22Rv1 (cell line): ENCODE data around the gene EHBP1.

Experiments used
- H3K27ac ChIP-seq: fragments of 450-650 bp; 2 replicates; pipeline ENCODE4 v1.5.1; 2017
- CTCF ChIP-seq: fragments of 450-650 bp; IDR thresholded peaks from 2 replicates; pipeline ENCODE4 v1.5.1; 2017; ENCODE audit warnings: mild to moderate bottlenecking
- ZFX ChIP-seq: fragments of 450-650 bp; IDR thresholded peaks from 2 replicates; pipeline ENCODE4 v1.6.1; 2017; ENCODE audit warnings: antibody characterized with exemption, borderline replicate concordance

The EHBP1 gene

GRCh38 chr2:62704654-62705006 is 883 bp upstream of the EHBP1 start:
- H3K27ac ChIP-seq: peak overlapping the region; percentile 80
- TF ChIP-seq CTCF (no peak), ZFX (no peak)

GRCh38 chr2:62705859-62706720 is 577 bp downstream of the EHBP1 start:
- peak overlapping the region; percentile 69 for H3K27ac ChIP-seq
- TF ChIP-seq CTCF (peak; percentile 55), ZFX (no peak)

- no peak for TF ChIP-seq CTCF
- no peak for TF ChIP-seq ZFX
- peak overlapping the region; percentile 69 for H3K27ac ChIP-seq
Observed at GRCh38 chr2:62706721-62707521, 1.4 kb downstream of the EHBP1 start.

GRCh38 chr2:62708751-62709150 is 3.2 kb downstream of the EHBP1 start:
- no peak overlapping the region for H3K27ac ChIP-seq
- TF ChIP-seq CTCF (no peak), ZFX (no peak)

GRCh38 chr2:62711832-62712494 is 6.5 kb downstream of the EHBP1 start:
- no peak overlapping the region for H3K27ac ChIP-seq
- TF ChIP-seq CTCF (no peak), ZFX (no peak)

GRCh38 chr2:62713196-62713595 is 7.7 kb downstream of the EHBP1 start:
- peak overlapping the region; percentile 19; the same call in 1 of the 2 replicates for H3K27ac ChIP-seq

- TF ChIP-seq CTCF (no peak), ZFX (no peak)
- H3K27ac ChIP-seq: peak overlapping the region; percentile 19; the same call in 1 of the 2 replicates
Observed at GRCh38 chr2:62713837-62714236, 8.3 kb downstream of the EHBP1 start.
